Skin epidermis (tissue), 12 donors: ENCODE results near the gene SPON1.
"Not testable (repeated sequence)": the region's sequence is repeated elsewhere in the genome, so short reads cannot be mapped to it uniquely, and the experiment has no call there.

ENCODE experiments used
- H3K27ac ChIP-seq, 21 experiments: fragments of 200-600 bp; sonication (generic) in 11 of 21; one replicate each; pipeline ENCODE4 v1.5.0; 2020; ENCODE audit warnings: mild to moderate bottlenecking in 3 of 21, inconsistent platforms in 2 of 21, moderate library complexity in 2 of 21
- H3K4me3 ChIP-seq, 7 experiments: fragments of 200-600 bp; sonication (generic) in 2 of 7; one replicate each; pipeline ENCODE4 v1.5.0; 2020; ENCODE audit warnings: inconsistent platforms in 2 of 7, mild to moderate bottlenecking in 2 of 7, moderate library complexity in 1 of 7

The SPON1 gene

GRCh38 chr11:14150878-14151277 is 188.4 kb downstream of the SPON1 start:
- Histone ChIP-seq H3K27ac (no peak overlapping the region), H3K4me3 (no peak overlapping the region)

GRCh38 chr11:14154103-14154502 is 191.6 kb downstream of the SPON1 start:
- not testable (repeated sequence) for H3K27ac ChIP-seq, H3K4me3 ChIP-seq

- Histone ChIP-seq H3K4me3 (no peak overlapping the region), H3K27ac (no peak overlapping the region)
These were observed 195.9 kb downstream of the SPON1 start for GRCh38 chr11:14158393-14158792.

- H3K4me3 ChIP-seq: no peak overlapping the region
- no peak overlapping the region for H3K27ac ChIP-seq
These were observed 201.1 kb downstream of the SPON1 start for GRCh38 chr11:14163576-14163975.

- not testable (repeated sequence) for H3K27ac ChIP-seq, H3K4me3 ChIP-seq
These were observed 211.2 kb downstream of the SPON1 start for GRCh38 chr11:14173679-14174078.

GRCh38 chr11:14179116-14179820 is 216.7 kb downstream of the SPON1 start:
- Histone ChIP-seq H3K4me3 (no peak overlapping the region), H3K27ac (no peak overlapping the region)

- no peak overlapping the region for H3K27ac ChIP-seq
- H3K4me3 ChIP-seq: no peak overlapping the region
These were observed 218.6 kb downstream of the SPON1 start for GRCh38 chr11:14181121-14181520.

GRCh38 chr11:14182833-14183364 is 220.4 kb downstream of the SPON1 start:
- H3K4me3 ChIP-seq: no peak overlapping the region
- no peak overlapping the region for H3K27ac ChIP-seq

- Histone ChIP-seq H3K4me3 (no peak overlapping the region), H3K27ac (no peak overlapping the region)
These were observed 221.8 kb downstream of the SPON1 start for GRCh38 chr11:14184028-14184940.

GRCh38 chr11:14185461-14185860 is 222.9 kb downstream of the SPON1 start:
- H3K27ac ChIP-seq: no peak overlapping the region
- H3K4me3 ChIP-seq: no peak overlapping the region

GRCh38 chr11:14186046-14186775 is 223.7 kb downstream of the SPON1 start:
- Histone ChIP-seq H3K27ac (no peak overlapping the region), H3K4me3 (no peak overlapping the region)

- H3K27ac ChIP-seq: peak overlapping the region in 1 of 21 experiments; percentile 26
- no peak overlapping the region for H3K4me3 ChIP-seq
These were observed 227.4 kb downstream of the SPON1 start for GRCh38 chr11:14189874-14190273.

GRCh38 chr11:14190992-14191778 is 228.7 kb downstream of the SPON1 start:
- peak overlapping the region in 8 of 21 experiments; percentile 2 to 46 (median 26) for H3K27ac ChIP-seq
- H3K4me3 ChIP-seq: no peak overlapping the region

GRCh38 chr11:14193644-14194043 is 231.1 kb downstream of the SPON1 start:
- no peak overlapping the region for H3K27ac ChIP-seq

GRCh38 chr11:14202251-14203196 is 240.0 kb downstream of the SPON1 start:
- Histone ChIP-seq H3K27ac (no peak overlapping the region), H3K4me3 (no peak overlapping the region)

More at GRCh38 chr11:14193644-14194043, 231.1 kb downstream of the SPON1 start:
- H3K4me3 ChIP-seq: no peak overlapping the region

- Histone ChIP-seq H3K4me3 (no peak overlapping the region), H3K27ac (no peak overlapping the region)
These were observed 240.8 kb downstream of the SPON1 start for GRCh38 chr11:14203321-14203720.

- no peak overlapping the region for H3K4me3 ChIP-seq
These were observed 250.5 kb downstream of the SPON1 start for GRCh38 chr11:14212986-14213385.

GRCh38 chr11:14218728-14219127 is 256.2 kb downstream of the SPON1 start:
- Histone ChIP-seq H3K27ac (no peak overlapping the region), H3K4me3 (no peak overlapping the region)

More at GRCh38 chr11:14212986-14213385, 250.5 kb downstream of the SPON1 start:
- no peak overlapping the region for H3K27ac ChIP-seq
